Body of pancreas (tissue), 4 donors: Measurements from ENCODE around the gene ANKS1B.
"Not testable (repeated sequence)": the region's sequence is repeated elsewhere in the genome, so short reads cannot be mapped to it uniquely, and the experiment has no call there.

Experiments
- CTCF ChIP-seq, 7 experiments: fragments of 450-650 bp in 4 of 7; fragments of 200-600 bp in 3 of 7; sonication (generic) in 3 of 7; IDR thresholded peaks; one replicate each; pipeline ENCODE4 v1.5.1; 2016 to 2019; ENCODE audit warnings: antibody characterized with exemption in 7 of 7
- POLR2A ChIP-seq, 3 donors: fragments of 450-650 bp; IDR thresholded peaks; one replicate each; pipeline ENCODE4 v1.6.1; 2016; ENCODE audit warnings: antibody characterized with exemption in 3 of 3, mild to moderate bottlenecking in 2 of 3

GRCh38 chr12:98837134-98837752 lies 1147.5 kb downstream of the ANKS1B start:
- not testable (repeated sequence) for TF ChIP-seq CTCF, POLR2A (IDR thresholded peaks at IDR 0.05)
